H54 (cell line): ENCODE measurements around the gene PATE4.
"Not testable (repeated sequence)": the region's sequence is repeated elsewhere in the genome, so short reads cannot be mapped to it uniquely, and the experiment has no call there.

Source experiments
- DNase-seq: peaks from one replicate; pipeline ENCODE4 v3.0.0; 2011; ENCODE audit warnings: low spot score, mixed read lengths; ENCODE audit not compliant: insufficient read length
- FAIRE-seq: peaks from 3 replicates; lab custom pipeline; 2011; peaks lifted over from hg19 to GRCh38; lab: Jason Lieb, UNC
- POLR2A ChIP-seq: IDR thresholded peaks from 2 replicates; pipeline ENCODE4 v1.6.1; 2011; ENCODE audit warnings: low read depth, mild to moderate bottlenecking, low read length

The PATE4 gene

DNA sequence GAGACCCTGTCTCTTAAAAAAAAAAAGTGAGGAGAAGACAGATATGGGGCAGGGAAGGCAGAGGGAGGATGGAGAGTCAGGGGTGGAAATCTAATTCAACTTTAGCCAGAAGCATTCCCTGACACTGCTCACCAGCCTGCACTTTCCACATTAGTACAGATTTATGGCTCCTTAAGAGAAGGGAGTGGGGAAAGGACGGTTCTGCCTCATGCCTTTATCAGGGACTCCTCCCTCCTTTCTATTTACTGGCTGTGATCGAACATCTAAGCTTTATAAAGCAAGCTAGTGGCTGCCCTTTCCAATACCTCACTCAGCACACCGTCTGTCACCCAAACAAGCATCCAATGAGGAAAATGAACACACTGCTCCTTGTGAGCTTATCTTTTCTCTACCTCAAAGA, at the start of gene PATE4:
Gene PATE4, plus strand, starts transcription at position 301 of the 400 bp plus-strand sequence. Its CDS starts 44 bp downstream, at position 345.
- FAIRE-seq (no peak), DNase-seq (no peak)
- no peak for TF ChIP-seq POLR2A

- FAIRE-seq, result no peak
- no peak for TF ChIP-seq POLR2A
- no peak for DNase-seq
Measured at GRCh38 chr11:125784678-125785077, 48.4 kb upstream of the PATE4 start.

DNA sequence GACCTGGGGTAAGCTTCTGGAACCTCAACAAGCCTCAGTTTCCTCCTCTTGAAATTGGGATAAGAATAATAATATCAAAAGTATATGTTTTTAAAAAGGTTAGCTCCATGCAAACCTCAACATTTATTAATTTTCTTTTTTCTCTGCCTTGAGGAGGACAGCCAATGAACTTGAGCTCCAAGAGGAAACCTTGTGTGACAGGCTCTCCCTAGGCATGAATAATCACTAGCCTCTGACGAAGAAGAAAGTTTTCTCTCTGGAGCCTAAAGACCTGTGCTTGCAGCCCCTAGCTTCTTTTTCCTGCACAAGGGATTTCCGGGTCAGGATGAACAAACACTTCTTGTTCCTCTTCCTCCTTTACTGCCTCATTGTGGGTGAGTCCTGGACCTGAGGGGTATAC, 45.3 kb upstream of the PATE4 start, which contains the start of gene PATE3:
Gene PATE3, plus strand, starts transcription at position 301 of the 400 bp plus-strand sequence. Its CDS starts 25 bp downstream, at position 326.
- FAIRE-seq, result no peak
- TF ChIP-seq POLR2A, result no peak

DNA sequence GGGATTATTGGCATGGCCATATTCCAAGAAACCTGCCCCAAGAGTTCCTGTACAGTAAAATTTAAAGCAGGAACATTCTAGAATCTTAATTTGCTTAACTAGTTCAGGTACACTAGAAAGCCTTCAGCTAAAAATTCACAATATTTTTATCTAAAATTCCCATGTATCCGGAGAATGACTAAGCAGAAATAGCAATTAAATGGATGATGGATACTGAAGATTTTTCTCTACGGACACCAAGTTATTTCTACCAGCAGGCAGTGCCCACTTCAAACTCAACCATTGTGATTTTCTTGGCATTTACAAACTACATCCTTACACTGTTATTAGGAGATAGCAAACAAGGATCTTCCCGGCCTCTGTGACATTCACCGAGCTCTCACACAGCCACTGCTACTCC, 42.3 kb upstream of the PATE4 start:
- no peak for TF ChIP-seq POLR2A
- no peak for DNase-seq
- FAIRE-seq, result no peak

More for the DNA sequence above, 45.3 kb upstream of the PATE4 start, which contains the start of gene PATE3:
- no peak for DNase-seq

- TF ChIP-seq POLR2A, result no peak
- FAIRE-seq, result no peak
- no peak for DNase-seq
Measured at GRCh38 chr11:125797641-125798040, 35.5 kb upstream of the PATE4 start.

DNA sequence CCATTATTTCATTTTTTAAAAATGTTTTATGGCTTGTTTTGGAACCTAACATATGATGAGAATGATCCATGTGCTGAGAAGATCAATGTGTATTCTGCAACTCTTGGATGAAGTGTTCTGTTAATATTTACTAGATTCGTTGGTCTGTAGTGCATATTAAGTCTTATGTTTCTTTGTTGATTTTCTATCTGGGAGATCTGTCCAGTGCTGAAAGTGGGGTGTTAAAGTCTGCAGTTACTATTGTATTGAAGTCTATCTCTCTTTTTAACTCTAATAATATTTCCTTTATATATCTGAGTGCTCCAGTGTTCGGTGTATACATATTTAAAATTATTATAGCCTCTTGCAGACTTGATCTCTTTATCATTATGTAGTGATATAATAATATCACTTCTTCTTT, 33.3 kb upstream of the PATE4 start:
- DNase-seq (no peak), FAIRE-seq (no peak)
- no peak for TF ChIP-seq POLR2A

DNA sequence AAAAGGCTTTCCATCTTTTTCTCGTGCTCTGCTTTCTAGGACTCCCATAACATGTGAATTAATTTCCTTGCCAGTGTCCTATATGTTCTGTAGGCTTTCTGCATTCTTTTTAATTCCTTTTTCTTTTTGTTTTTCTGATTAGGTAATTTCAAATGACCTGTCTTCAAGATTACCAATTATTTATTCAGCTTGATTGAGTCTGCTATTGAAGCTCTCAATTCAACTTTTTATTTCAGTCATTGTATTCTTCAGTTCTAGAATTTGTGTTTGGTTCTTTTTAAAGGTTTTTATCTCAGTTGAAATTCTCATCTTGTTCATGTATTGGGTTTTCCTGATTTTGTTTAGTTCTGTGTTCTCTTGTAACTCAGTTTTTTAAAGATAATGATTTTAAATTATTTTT, 30.7 kb upstream of the PATE4 start:
- TF ChIP-seq POLR2A, result no peak
- DNase-seq (no peak), FAIRE-seq (no peak)

DNA sequence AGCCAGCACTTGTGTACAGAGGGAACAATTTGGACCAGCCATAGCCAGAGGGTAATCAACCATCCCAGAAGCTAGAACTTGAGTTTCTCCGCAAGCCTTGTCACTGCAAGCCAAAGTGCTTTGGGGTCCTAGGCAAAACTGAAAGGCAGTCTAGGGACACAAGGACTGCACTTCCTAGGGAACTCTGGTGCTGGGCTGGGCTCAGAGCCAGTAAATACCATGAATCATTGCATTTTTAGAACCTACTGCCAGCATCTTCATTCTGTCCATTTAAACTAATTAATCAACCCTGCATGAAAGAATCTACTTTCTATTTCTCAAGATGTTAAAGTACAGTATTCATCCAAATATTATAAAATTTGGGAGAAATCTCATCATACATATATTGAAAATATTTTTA, 25.2 kb upstream of the PATE4 start:
- TF ChIP-seq POLR2A, result no peak
- no peak for DNase-seq
- FAIRE-seq, result no peak

DNA sequence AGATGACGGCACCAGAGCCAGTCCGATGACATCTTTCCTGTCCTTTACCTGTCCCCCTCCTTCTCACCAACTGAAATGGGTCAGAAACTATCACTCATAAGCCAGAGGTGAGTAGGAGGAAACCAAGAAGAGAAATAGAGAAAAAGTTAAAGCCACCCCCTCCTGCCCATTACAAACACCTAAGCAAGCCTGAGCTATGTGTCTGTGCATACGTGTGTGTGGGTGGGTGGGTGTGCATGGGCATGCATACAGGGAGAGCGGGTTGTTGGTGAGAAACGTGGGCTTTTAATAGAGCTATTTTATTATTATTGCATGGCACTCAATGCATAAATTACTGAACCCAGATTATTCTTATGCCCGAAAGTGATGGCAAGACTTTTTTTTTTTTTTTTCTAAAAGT, 2.6 kb downstream of the PATE4 start:
- TF ChIP-seq POLR2A, result no peak
- no peak for FAIRE-seq
- no peak for DNase-seq

DNA sequence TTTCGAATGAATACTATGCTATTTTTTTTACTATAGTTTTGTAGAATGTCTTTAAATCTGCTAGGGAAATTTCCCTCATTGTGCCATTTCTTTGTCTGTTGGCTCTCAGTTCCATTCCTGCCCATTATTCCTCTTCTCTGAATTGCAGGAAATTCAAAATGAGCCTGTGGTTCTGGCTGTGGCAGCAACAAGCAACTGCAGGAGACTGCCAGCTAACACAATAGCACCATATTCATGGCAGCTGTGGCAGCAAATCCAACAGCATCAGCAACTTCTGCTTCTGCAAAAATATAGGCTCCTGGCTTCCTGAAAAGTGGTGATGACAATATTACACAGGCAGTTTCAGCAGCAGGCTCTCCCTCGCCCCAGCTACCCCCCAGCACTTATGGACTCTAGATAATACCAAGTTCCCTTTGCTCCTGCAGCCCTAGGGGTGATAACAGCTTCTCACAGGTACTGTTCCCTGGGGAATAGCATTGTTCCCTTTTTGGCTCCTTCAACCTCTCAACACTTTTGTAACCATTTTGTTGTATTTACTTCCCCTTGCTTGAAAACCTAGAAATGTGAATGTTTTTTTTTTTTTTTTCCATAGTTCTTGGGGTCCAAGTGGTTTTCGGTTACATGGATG, 9.3 kb downstream of the PATE4 start:
- no peak for DNase-seq
- TF ChIP-seq POLR2A, result no peak

GRCh38 chr11:125846188-125846587, 13.1 kb downstream of the PATE4 start:
- DNase-seq (no peak), FAIRE-seq (no peak)
- no peak for TF ChIP-seq POLR2A

More for the DNA sequence above, 9.3 kb downstream of the PATE4 start:
- FAIRE-seq, result no peak

GRCh38 chr11:125857670-125858069, 24.6 kb downstream of the PATE4 start:
- DNase-seq, FAIRE-seq: not testable (repeated sequence)

- not testable (repeated sequence) for DNase-seq, FAIRE-seq
Measured at GRCh38 chr11:125862786-125863185, 29.7 kb downstream of the PATE4 start.

- not testable (repeated sequence) for DNase-seq, FAIRE-seq
Measured at GRCh38 chr11:125865354-125865753, 32.2 kb downstream of the PATE4 start.

DNA sequence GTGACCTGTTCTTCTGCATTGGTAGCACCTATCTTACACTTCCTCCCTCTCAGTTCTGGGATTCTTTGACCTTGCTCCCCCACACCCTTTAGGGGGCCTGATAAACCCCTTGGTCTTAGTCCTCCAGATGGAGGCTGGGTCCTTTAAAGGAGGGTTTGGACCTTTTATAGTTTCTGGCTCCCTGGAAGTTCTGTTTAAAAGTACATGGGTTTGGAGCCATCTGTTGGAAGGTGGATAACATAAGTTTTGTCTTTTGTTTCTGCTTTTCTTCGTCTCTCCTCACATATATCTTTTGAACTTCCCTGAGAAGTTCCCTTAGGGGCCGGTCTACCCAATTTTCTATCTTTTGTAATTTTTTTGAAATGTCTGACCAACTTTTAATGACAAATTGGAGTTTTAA, 36.4 kb downstream of the PATE4 start:
- TF ChIP-seq POLR2A, result no peak
- FAIRE-seq (no peak), DNase-seq (no peak)
